Left forelimb (tissue), 1 donor: ENCODE measurements around the gene NAA40.

Experiments
- DNase-seq: peaks from one replicate; pipeline ENCODE4 v3.0.0-alpha.2; 2018; ENCODE audit warnings: low spot score

The NAA40 gene

GRCh38 chr11:63913866-63914830, 24.7 kb upstream of the NAA40 start:
- DNase-seq: no peak

GRCh38 chr11:63914896-63915691, 23.7 kb upstream of the NAA40 start:
- DNase-seq: no peak

- no peak for DNase-seq
Observed at GRCh38 chr11:63915961-63916836, 22.6 kb upstream of the NAA40 start.

DNA sequence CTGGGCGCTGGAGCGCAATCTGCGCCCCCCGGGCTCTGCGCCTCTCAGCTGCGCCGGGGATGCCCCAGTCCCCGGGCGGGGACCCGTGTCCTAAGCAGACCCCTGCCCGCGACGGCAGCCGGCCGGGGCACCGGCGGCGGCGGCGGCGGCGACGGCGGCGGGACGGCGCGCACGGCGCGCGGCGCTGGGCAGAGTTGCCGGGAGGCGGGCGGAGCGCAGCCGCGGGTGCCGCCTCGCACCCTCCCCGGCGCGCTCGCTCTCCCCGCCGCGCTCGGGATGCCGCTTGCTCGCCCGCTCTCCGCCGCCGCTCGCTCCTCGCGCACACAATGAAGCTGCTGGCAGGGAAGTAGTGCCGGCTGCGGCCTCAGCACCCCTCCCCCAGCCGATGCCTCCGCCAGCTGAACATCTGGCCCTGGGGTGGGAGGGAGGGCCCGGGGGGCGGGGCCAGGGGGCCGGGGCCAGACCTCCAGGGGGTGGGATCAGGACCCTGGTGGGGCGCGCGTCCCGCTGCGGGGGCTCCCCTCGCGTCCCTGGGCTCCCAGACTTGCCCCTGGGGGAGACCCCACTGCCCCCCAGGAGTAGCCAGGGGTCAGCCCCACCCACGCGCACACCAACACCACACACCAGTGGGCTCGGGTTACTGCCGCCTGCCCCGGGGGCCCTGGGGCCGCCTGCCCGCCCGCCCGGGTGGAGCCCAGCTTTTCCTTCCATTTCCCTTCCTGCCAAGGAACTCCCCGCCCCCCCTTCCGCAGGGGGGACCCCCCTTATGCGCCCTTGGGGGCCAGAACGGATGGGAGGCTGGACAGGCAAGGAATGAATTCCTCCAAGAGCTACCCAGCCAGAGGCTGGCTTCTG, 21.7 kb upstream of the NAA40 start, which contains the start of gene RCOR2:
TSS of gene RCOR2 (minus strand) at position 328 of the 855 bp plus-strand sequence. CDS start 708 bp downstream, outside the sequence.
- DNase-seq: peak; percentile 94

DNA sequence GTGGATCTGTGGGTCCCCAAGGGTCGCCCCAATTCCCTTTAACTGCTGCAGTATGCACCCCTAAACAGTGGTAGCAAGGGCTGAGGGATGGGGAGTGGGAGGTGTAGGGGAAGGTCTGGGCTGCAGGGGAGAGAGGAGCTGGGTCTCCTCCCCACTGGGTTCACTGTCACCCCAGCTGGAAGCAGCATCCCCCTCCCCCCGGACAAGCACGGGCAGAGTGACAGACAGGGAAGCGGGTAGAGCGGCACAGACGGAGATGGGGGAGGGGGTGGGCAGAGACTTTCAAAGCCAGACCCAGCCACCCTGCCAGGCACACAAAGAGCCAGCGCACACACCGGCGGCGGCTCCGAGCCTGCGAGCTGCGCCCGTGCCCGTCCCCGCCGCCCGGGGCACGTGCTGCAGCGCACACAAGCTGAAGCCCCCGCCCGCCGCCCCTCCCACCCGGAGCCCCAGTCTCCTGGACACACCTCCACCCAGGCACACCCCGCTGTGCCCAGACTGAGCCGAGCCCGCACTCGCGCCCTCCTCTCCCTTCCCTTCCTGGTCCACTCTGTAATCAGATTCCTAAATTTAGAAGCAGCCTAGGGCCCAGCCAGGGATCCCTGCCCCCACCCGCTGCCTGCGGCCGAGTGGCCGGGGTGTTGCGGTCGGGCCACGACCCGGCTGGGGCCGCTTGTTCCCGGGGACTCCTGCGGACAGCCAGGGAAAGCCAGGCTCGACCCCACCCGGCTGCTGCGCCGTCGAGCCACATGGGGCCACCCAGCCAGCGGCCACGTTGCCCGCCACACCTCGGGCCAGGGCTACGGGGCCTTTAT, 20.9 kb upstream of the NAA40 start:
- DNase-seq: peak; percentile 87

DNA sequence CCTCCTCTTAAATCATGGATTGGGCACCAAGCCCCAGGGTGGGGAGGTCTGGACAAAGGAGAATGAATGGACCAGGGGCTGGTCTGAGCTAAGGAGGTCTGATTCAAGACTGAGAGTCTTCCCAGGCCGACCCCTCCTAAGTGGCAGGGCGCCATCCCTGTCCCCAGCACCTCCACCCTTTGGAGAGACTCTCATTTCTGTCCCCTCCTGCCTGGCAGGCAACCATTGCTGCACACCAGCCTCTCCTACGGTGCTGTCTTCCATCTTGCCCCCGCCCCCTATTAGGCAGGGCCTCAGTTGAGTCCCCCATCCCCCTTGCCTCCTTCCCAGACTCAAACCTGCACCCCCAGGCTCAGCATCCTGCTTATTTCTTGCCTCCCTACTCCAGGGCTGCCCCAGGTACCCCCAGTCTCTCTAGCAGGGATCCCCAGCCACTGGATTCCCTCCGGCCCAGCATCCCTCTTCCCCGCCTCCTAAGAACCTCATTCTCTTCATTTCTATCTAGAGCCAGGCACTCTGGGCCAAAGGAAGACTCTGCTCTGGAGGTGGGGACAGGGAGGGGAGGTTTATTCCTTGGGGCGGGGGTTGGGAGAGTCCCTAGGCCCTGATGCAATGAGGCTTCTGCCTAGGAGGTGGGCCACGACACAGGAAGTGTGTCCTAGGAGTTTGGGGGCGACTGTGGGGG, 20.2 kb upstream of the NAA40 start:
- DNase-seq: peak; percentile 81

GRCh38 chr11:63919267-63920125, 19.3 kb upstream of the NAA40 start:
- DNase-seq: no peak

DNA sequence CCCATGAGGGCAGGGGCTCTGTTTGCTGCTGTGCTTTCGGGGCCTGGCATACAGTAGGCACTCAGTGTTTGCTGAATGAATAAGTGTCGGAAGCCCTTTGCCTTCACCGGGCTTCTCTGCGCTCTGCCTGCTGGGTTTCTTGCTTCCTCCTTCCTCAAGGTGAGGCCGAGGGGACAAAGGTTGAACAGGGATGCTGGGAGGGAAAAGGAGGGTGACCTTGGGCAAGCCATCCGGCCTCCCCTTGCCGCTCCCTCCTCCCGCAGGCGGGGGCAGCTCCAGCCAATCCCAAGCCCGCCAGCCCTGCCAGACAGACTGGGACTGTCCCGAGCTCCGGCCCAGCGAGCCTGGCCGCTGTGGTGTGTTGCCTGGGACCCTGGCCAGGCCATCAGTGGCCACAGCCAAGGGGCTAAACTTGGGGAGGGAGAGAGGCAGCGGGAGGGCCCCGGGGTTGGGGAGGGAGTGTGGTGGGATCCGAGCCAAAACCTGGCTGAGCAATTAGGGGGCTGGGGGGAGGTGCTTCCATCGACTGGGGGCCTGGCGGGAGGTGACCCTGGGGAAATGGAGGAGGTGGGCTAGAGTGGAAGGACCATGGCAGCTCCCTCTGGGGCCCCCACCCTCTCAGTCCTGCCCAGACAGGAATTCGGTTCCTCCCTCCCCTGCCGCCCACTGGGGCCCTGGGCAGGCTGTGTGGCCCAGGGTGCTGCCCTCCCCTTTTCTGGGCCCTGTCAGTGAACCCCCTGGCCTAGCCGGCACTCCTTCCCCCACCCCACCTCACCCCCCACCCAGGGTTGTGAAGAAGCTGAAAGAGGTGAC, 18.5 kb upstream of the NAA40 start:
- peak; percentile 85 for DNase-seq

DNA sequence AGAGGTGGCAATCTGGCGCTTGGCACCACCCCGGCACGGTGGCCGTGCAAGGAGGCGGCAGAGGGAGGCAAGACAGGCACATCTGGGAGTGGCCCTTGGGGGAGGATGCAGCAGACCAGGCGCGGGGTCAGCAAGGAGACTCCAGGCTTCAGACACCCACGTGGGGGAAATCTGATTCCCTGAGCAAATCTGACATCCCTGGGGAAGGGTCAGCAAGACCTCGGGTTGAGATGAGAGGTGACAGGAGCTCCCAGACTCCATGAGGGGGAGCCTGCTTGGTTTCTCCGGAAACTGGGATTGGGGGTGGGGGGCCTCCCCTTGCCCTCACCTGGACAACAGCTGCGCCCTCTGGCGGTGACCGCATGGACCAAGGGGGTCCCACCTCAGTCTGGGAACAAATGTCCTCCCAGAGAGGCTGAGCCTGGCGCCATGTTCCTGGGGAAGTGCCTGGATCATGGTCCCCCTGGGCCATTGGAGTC, 17.8 kb upstream of the NAA40 start:
- DNase-seq: no peak

- no peak for DNase-seq
Observed at GRCh38 chr11:63922673-63923192, 16.1 kb upstream of the NAA40 start.

GRCh38 chr11:63923319-63923718, 15.5 kb upstream of the NAA40 start:
- DNase-seq: no peak

DNA sequence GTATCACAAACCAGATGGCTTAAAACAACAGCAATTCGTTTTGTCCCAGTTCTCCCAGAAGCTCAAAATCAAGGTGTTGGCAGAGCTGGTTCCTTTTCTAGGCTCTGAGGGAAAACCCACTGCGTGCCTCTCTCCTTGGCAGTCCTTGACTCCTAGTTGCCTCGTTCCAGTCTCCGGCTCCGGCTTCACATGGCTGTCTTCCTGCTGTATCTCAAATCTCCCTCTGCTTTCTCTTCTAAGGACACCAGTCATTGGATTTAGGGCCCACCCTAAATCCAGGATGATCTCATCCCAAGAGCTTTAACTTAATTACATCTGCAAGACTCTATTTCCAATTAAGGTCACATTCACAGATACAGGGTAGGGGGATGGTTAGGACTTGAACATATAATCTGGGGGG, 9.2 kb upstream of the NAA40 start:
- DNase-seq: no peak

GRCh38 chr11:63931045-63931444, 7.8 kb upstream of the NAA40 start:
- no peak for DNase-seq

- no peak for DNase-seq
Observed at GRCh38 chr11:63931876-63932275, 6.9 kb upstream of the NAA40 start.

GRCh38 chr11:63933459-63933858, 5.3 kb upstream of the NAA40 start:
- no peak for DNase-seq

- no peak for DNase-seq
Observed at GRCh38 chr11:63937713-63938478, 906 bp upstream of the NAA40 start.
